ENCODE measurements around the gene NEUROD2. TPM values are rescaled to one million over a fixed set of nuclear protein-coding genes. Genes with fewer than 3 reads are reported as not detected.
"Not testable (repeated sequence)": the region's sequence is repeated elsewhere in the genome, so short reads cannot be mapped to it uniquely, and the experiment has no call there.

NEUROD2 gene
- total and polyA plus RNA-seq, 2 experiments from 2014 or later: not detected

DNA sequence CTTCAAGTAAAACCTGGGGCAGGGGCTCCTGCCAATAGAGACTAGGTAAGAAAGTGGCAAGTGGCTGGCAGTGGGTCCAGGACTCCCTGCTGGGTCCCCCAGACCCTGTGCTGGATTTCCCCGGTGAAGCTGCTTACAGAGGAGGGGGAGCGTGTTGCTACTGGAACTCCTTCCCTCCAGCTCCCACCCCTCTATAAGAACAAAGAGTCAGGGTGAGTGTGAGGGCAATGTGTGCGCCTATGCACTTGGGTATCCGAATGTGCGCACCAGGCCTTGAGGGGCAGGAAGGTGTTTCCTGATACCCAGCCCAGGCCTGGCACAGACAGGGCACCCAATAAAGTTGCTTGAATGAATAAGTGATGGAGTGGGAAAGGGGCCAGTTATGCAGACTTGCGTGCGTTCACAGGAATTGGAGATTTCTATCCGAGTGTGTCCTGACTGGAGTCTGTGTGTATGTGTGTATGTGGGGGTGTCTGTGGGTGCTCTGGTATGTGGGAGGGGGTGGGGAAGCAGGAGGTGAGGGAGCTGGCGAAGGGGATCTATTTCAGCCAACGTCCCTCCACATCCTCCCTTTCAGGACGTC, 11.7 kb downstream of the NEUROD2 start:
- peaks cover 100% of the 10 kb centered on the region for H3K27me3 ChIP-seq
- DNase-seq (ENCODE audit: low read depth in 1 of 2, low spot score in 1 of 2): no peak
- H3K36me3 ChIP-seq: no peaks in the 10 kb centered on the region

DNA sequence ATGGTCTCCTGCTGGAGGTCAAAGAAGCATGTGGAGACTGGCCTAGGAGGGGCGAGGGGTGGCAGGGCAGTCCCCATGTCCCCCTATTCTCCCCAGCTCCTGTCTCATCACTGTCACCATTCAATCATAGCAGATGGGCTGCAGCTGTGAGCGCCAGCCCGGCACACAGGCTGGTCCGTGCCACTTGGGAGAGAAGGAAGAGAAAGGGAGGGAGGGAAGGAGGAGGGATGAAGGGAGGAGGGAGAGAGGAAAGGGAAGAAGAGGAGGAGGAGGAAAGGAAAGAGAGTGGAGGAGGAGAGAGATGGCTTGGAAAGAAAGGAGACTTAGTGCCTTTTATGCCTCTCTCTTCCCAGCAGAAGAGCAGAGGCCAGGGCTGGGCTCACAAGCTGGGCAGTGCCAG, 12.4 kb downstream of the NEUROD2 start:
- no peaks in the 10 kb centered on the region for H3K4me1 ChIP-seq (ENCODE audit: low read depth)
- peaks cover 100% of the 10 kb centered on the region for H3K27me3 ChIP-seq
- no peak for DNase-seq (ENCODE audit: low read depth in 1 of 2, low spot score in 1 of 2)
- no peak overlapping the region for H3K27ac ChIP-seq
- no peak overlapping the region for H3K4me3 ChIP-seq
- no peaks in the 10 kb centered on the region for H3K9me3 ChIP-seq (ENCODE audit: low read depth)
- TF ChIP-seq, protein P1, sequence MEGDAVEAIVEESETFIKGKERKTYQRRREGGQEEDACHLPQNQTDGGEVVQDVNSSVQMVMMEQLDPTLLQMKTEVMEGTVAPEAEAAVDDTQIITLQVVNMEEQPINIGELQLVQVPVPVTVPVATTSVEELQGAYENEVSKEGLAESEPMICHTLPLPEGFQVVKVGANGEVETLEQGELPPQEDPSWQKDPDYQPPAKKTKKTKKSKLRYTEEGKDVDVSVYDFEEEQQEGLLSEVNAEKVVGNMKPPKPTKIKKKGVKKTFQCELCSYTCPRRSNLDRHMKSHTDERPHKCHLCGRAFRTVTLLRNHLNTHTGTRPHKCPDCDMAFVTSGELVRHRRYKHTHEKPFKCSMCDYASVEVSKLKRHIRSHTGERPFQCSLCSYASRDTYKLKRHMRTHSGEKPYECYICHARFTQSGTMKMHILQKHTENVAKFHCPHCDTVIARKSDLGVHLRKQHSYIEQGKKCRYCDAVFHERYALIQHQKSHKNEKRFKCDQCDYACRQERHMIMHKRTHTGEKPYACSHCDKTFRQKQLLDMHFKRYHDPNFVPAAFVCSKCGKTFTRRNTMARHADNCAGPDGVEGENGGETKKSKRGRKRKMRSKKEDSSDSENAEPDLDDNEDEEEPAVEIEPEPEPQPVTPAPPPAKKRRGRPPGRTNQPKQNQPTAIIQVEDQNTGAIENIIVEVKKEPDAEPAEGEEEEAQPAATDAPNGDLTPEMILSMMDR (IDR thresholded peaks at IDR 0.05; ENCODE audit: low read depth, low read length): no peak
- no peaks in the 10 kb centered on the region for H3K36me3 ChIP-seq

More for the DNA sequence above, 11.7 kb downstream of the NEUROD2 start:
- Histone ChIP-seq H3K9me3 (ENCODE audit: low read depth) (no peaks in the 10 kb centered on the region), H3K4me3 (no peak overlapping the region), H3K4me1 (ENCODE audit: low read depth) (no peaks in the 10 kb centered on the region), H3K27ac (no peak overlapping the region)
- TF ChIP-seq, protein P1 (IDR thresholded peaks at IDR 0.05; ENCODE audit: low read depth, low read length): no peak

DNA sequence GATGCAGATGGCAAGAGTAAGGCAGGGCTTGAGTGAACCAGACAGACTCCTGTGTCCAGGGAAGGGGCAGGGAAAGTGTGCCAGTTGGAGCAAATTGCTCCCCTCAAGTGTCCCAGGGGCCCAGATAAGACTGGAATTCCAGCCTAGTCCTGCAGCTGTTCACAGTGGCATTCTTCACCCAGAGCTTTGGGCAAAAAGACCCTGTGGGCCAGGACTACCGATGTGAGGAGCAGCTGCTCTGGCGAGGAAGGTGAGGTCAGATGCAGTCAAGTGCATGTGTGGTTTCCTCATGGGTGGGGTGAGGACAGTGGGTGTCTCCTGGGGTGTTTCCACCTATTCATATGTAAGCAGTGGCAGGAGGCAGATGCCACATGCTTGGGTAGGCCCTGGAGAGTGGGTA, 14.3 kb downstream of the NEUROD2 start:
- Histone ChIP-seq H3K27me3 (peaks cover 100% of the 10 kb centered on the region), H3K4me1 (ENCODE audit: low read depth) (no peaks in the 10 kb centered on the region), H3K9me3 (ENCODE audit: low read depth) (no peaks in the 10 kb centered on the region), H3K4me3 (no peak overlapping the region), H3K36me3 (no peaks in the 10 kb centered on the region), H3K27ac (no peak overlapping the region)
- no peak for DNase-seq (ENCODE audit: low read depth in 1 of 2, low spot score in 1 of 2)
- TF ChIP-seq, protein P1 (IDR thresholded peaks at IDR 0.05; ENCODE audit: low read depth, low read length): no peak

DNA sequence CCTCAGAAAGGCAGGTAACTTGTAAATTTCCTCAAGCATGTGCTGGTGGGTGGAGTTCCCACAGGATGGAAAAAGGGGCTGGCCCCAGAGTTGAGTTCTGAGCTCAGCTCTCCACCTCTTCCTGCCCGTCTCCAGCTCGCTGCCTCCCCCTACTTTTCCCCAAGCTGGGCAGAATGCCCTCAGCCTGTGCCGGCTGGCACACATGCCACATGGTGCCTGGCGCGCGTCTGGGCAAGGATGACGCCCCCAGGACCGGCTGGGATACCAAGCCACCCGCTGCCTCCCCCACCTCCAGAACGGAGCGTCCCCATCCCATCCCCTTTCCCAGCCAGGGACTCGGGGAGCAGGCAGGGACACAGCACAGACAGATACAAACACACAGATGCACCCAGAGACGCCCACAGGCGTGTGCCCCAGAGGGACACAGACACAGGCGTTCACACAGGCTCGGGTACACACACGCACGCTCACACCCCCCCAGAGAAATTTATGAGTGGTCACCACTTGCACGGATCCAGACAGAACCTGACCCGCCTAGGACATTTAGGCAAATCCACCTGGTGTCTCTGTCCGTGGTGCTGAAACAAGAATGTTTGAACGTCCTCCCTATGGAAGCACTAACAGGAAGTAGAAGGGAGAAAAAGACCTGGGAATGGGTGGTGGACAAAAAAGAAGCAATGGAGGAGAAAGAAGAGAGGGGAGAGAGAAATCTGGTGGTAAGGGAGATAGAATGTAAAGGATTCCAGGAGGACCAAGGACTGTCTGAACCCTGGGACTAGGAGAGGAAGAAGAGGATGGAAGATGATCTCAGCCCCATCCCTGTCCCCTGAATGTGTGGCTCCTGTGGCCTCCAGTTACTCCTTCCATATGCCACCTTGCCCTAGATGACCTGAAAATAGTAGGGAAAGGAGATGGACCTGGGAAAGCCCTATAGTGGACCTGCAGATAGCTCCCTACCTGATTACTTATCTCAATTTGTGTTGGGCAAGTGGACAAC, 15.5 kb downstream of the NEUROD2 start:
- H3K4me1 ChIP-seq (ENCODE audit: low read depth): no peaks in the 10 kb centered on the region
- H3K9me3 ChIP-seq (ENCODE audit: low read depth): no peaks in the 10 kb centered on the region
- no peak overlapping the region for H3K27ac ChIP-seq
- no peaks in the 10 kb centered on the region for H3K36me3 ChIP-seq
- TF ChIP-seq, protein P1 (IDR thresholded peaks at IDR 0.05; ENCODE audit: low read depth, low read length): no peak
- no peak overlapping the region for H3K4me3 ChIP-seq
- DNase-seq (ENCODE audit: low read depth in 1 of 2, low spot score in 1 of 2): peak; percentile 62 to 92
- H3K27me3 ChIP-seq: peaks cover 100% of the 10 kb centered on the region

DNA sequence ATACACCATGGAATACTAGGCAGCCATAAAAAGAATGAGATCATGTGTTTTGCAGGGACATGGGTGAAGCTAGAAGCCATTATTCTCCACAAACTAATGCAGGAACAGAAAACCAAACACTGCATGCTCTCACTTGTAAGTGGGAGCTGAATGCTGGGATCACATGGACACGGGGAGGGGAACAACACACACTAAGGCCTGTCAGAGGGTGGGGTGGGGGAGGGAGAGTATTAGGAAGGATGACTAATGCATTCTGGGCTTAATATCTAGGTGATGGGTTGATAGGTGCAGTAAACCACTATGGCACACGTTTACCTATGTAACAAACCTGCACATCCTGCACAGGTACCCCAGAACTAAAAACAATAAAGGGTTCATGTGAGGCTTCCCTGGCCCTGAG, 17.5 kb downstream of the NEUROD2 start:
- peaks cover 86% of the 10 kb centered on the region for H3K27me3 ChIP-seq
- not testable (repeated sequence) for H3K4me3 ChIP-seq; H3K9me3 ChIP-seq (ENCODE audit: low read depth); H3K27ac ChIP-seq; H3K36me3 ChIP-seq; H3K4me1 ChIP-seq (ENCODE audit: low read depth); DNase-seq (ENCODE audit: low read depth in 1 of 2, low spot score in 1 of 2)

DNA sequence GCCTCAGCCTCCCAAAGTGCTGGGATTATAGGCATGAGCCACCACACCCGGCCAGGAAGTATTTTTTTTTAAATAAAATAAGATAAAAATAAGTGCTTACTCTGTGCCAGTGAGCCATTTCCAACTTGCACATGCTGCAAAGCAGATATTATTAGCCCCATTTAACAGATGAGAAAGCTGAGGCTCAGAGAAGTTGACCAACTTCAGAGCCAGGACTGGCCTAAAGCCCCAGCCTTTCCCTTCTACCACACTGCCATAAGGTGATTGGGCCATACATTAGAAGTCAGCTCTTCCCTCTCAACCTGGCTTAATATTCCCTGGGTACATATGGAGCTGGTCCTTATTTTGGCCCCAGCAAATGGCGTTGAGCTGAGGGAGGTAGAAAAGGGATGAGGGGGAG, 25.1 kb downstream of the NEUROD2 start:
- no peaks in the 10 kb centered on the region for H3K9me3 ChIP-seq (ENCODE audit: low read depth)
- DNase-seq (ENCODE audit: low read depth in 1 of 2, low spot score in 1 of 2): no peak

More for the DNA sequence above, 25.1 kb downstream of the NEUROD2 start:
- H3K27ac ChIP-seq: no peak overlapping the region
- TF ChIP-seq, protein P1 (IDR thresholded peaks at IDR 0.05; ENCODE audit: low read depth, low read length): no peak
- H3K27me3 ChIP-seq: peaks cover 30% of the 10 kb centered on the region
- H3K36me3 ChIP-seq: no peaks in the 10 kb centered on the region
- H3K4me3 ChIP-seq: no peak overlapping the region
- H3K4me1 ChIP-seq (ENCODE audit: low read depth): no peaks in the 10 kb centered on the region
